ENCODE data around the gene AQP7.
"Not testable (repeated sequence)": the region's sequence is repeated elsewhere in the genome, so short reads cannot be mapped to it uniquely, and the experiment has no call there.

Gene AQP7

GRCh38 chr9:33366979-33367480 is 35.3 kb downstream of the AQP7 start:
- DNase-seq = no peak

DNA sequence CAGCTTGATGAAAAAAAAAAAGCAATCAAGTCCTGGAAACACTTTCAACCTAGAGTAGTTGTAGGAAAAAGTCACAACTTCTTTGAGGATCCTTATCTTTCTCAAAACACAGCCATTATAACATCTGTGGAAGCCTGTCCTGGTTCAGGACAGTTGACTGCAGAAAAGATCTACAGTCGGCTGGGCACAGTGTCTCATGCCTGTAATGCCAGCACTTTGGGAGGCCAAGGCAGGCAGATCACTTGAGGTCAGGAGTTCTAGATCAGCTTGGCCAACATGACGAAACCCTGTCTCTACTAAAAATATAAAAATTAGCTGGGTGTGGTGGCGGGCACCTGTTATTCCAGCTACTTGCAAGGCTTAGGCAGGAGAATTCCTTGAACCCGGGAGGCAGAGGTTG is 37.6 kb downstream of the AQP7 start:
- not testable (repeated sequence) for DNase-seq

GRCh38 chr9:33364127-33364526 is 38.2 kb downstream of the AQP7 start:
- DNase-seq = no peak

DNA sequence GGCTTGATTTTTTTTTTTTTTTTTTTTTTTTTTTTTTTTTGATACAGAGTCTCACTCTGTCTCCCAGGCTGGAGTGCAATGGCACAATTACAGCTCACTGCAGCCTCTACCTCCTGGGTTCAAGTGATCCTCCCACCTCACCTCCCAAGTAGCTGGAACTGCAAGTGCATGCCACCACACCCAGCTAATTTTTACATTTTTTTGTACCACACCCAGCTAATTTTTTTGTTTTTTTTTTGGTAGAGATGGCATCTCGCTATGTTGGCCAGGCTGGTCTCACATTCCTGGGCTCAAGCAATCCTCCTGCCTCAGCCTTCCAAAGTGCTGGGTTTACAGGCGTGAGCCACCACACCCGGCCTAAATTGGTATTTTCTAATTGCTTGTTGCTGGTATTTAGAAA is 43.7 kb downstream of the AQP7 start:
- DNase-seq = not testable (repeated sequence)

GRCh38 chr9:33355933-33356332 is 46.4 kb downstream of the AQP7 start:
- no peak for DNase-seq

GRCh38 chr9:33354651-33355211 is 47.6 kb downstream of the AQP7 start:
- no peak for DNase-seq

GRCh38 chr9:33351547-33351946 is 50.8 kb downstream of the AQP7 start:
- no peak for DNase-seq

- DNase-seq = no peak
Observed at GRCh38 chr9:33350310-33350709, 52.1 kb downstream of the AQP7 start.

GRCh38 chr9:33349743-33350142 is 52.6 kb downstream of the AQP7 start:
- DNase-seq = no peak

GRCh38 chr9:33348998-33349397 is 53.4 kb downstream of the AQP7 start:
- DNase-seq = no peak

DNA sequence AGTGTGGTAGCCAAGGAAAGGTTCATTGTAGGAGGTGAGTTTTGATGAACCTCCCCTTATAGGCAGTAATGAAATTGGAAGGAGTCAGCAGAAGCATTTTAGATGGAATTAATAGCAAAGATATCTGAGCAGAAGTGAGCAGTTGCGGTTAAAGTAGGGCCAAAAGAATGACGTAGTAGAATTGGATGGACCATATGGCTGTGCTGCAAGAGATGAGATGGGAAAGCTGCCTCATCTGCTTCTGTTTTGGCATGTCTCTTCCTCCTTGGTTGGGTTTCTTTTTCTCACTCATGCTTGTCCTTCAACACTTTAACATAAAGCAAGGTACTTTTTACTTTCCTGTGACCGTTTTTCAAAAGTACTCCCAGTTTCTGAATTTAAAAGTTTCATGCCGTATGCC is 55.8 kb downstream of the AQP7 start:
- no peak for DNase-seq

DNA sequence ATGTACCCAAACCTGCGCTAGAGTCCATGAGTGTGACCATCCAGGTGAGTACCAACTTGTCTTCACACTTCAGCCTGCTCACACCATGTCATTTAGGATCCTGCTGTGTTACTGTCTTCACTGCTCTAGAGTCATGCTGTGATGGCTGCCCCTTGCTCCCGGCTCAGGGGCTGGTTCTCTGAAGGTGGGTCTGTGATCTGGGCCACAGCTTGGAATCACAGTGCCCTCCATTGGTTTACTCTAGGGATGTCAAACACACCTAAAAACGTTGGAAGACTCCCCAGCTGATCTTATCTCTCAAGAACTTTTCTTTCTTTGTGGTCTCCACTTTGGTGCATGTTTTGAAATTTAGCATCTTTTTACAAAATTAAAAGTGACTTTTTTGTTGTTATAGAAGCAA is 58.2 kb downstream of the AQP7 start:
- DNase-seq = no peak

DNA sequence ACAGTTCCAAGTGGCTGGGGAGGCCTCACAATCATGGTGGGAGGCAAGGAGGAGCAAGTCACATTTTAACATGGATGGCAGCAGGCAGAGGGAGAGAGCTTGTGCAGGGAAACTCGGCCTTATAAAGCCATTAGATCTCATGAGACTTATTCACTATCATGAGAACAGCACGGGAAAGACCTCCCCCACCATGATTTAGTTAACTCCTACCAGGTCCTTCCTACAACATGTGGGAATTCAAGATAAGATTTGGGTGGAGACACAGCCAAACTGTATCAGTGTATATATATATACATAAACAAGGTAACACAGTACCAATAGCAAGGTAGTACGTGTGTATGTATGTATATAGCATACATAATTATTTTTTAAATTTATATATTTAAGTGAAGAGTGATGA is 61.2 kb downstream of the AQP7 start:
- no peak for DNase-seq

GRCh38 chr9:33340186-33340585 is 62.2 kb downstream of the AQP7 start:
- DNase-seq = no peak
